ENCODE measurements around the gene KCNK5. TPM values are rescaled to one million over a fixed set of nuclear protein-coding genes. Genes with fewer than 3 reads are reported as not detected.

The KCNK5 gene
- total and polyA plus RNA-seq, 9 of the 15 experiments (the other 6 are each of a cell fraction or from before 2014, with no cell fraction given), result 1.5 to 45.8 (median 25.8) TPM

- peak; percentile 90 for TF ChIP-seq CBFA2T2 (conservative IDR thresholded peaks at IDR 0.05)
- no peak for TF ChIP-seq GMEB1 (CRISPR knock-in tag; IDR thresholded peaks at IDR 0.05)
- no peak for TF ChIP-seq SOX6 (IDR thresholded peaks at IDR 0.05)
- no peak for TF ChIP-seq SMAD2 (IDR thresholded peaks at IDR 0.05; ENCODE audit: low read depth, low read length)
- no peak for TF ChIP-seq EZH2 (IDR thresholded peaks at IDR 0.05; ENCODE audit: borderline replicate concordance, low read depth, low read length)
- TF ChIP-seq ATF3 (IDR thresholded peaks at IDR 0.05), result peak; percentile 59
- no peak for TF ChIP-seq ATF3 (CRISPR knock-in tag; conservative IDR thresholded peaks at IDR 0.05)
- TF ChIP-seq POLR2AphosphoS5 (IDR thresholded peaks at IDR 0.05; ENCODE audit: control insufficient read depth, insufficient read depth, low read depth, low read length), result peak; percentile 50; the same call in 1 of the 2 replicates
- no peak for TF ChIP-seq MXI1 (IDR thresholded peaks at IDR 0.05; ENCODE audit: low read depth, low read length)
- no peak for TF ChIP-seq CREB3L1 (IDR thresholded peaks at IDR 0.05; ENCODE audit: borderline replicate concordance, low read depth)
- no peak for TF ChIP-seq POLR2B (IDR thresholded peaks at IDR 0.05; ENCODE audit: low read depth, partially characterized antibody)
- no peak for TF ChIP-seq ZNF644 (tag; IDR thresholded peaks at IDR 0.05; ENCODE audit: low read depth)
- peak; percentile 36; the same call in 1 of the 2 replicates for TF ChIP-seq KLF16 (IDR thresholded peaks at IDR 0.05)
- TF ChIP-seq TAL1 (IDR thresholded peaks at IDR 0.05), result peak; percentile 72; the same call in 1 of the 2 replicates
- TF ChIP-seq TRIM28 (IDR thresholded peaks at IDR 0.05), result no peak
- no peak for TF ChIP-seq ZNF212 (CRISPR knock-in tag; IDR thresholded peaks at IDR 0.05)
- no peak for TF ChIP-seq DACH1 (IDR thresholded peaks at IDR 0.05; ENCODE audit: partially characterized antibody)
- TF ChIP-seq TFAP4 (CRISPR knock-in tag; IDR thresholded peaks at IDR 0.05; ENCODE audit: borderline replicate concordance), result peak; percentile 28; the same call in 1 of the 2 replicates
- TF ChIP-seq SIN3A (IDR thresholded peaks at IDR 0.05; ENCODE audit: borderline replicate concordance in 2 of 2, control insufficient read depth in 1 of 2, low read depth in 2 of 2, low read length in 2 of 2), result no peak
- TF ChIP-seq EP300 (IDR thresholded peaks at IDR 0.05; ENCODE audit: low read length), result peak; percentile 13; the same call in 1 of the 2 replicates
- TF ChIP-seq THAP12 (CRISPR knock-in tag; IDR thresholded peaks at IDR 0.05), result no peak
- no peak for TF ChIP-seq ZNF134 (CRISPR knock-in tag; conservative IDR thresholded peaks at IDR 0.05)
- TF ChIP-seq ZNF347 (CRISPR knock-in tag; IDR thresholded peaks at IDR 0.05; ENCODE audit: low read depth), result no peak
- peak; percentile 75 for TF ChIP-seq TCF3 (CRISPR knock-in tag; IDR thresholded peaks at IDR 0.05)
Observed at GRCh38 chr6:39196673-39197091, 32.6 kb downstream of the KCNK5 start (continued).
